ENCODE measurements around the gene RPS14.

Gene RPS14

GRCh38 chr5:150397782-150398721 lies 51.5 kb downstream of the RPS14 start:
- peaks cover 42% of the 10 kb centered on the region for H3K36me3 ChIP-seq (ENCODE audit: control insufficient read depth, insufficient read depth, low read length)
- no peaks in the 10 kb centered on the region for H3K27me3 ChIP-seq (ENCODE audit: control insufficient read depth, insufficient read depth, low read length)

GRCh38 chr5:150397146-150397781 lies 52.3 kb downstream of the RPS14 start:
- Histone ChIP-seq H3K36me3 (ENCODE audit: control insufficient read depth, insufficient read depth, low read length) (peaks cover 40% of the 10 kb centered on the region), H3K27ac (ENCODE audit: low read depth, low read length) (no peak overlapping the region)

More at GRCh38 chr5:150397782-150398721, 51.5 kb downstream of the RPS14 start:
- H3K4me1 ChIP-seq (ENCODE audit: control insufficient read depth, insufficient read depth, low read length) = no peaks in the 10 kb centered on the region
- H3K4me3 ChIP-seq (ENCODE audit: low read length) = no peak overlapping the region
- no peak overlapping the region for H3K27ac ChIP-seq (ENCODE audit: low read depth, low read length)
- no peak overlapping the region for H3K9ac ChIP-seq (ENCODE audit: low read length)

GRCh38 chr5:150396267-150396666 lies 53.3 kb downstream of the RPS14 start:
- Histone ChIP-seq H3K9ac (ENCODE audit: low read length) (no peak overlapping the region), H3K4me1 (ENCODE audit: control insufficient read depth, insufficient read depth, low read length) (no peaks in the 10 kb centered on the region), H3K36me3 (ENCODE audit: control insufficient read depth, insufficient read depth, low read length) (peaks cover 49% of the 10 kb centered on the region), H3K4me3 (ENCODE audit: low read length) (no peak overlapping the region), H3K27ac (ENCODE audit: low read depth, low read length) (no peak overlapping the region), H3K27me3 (ENCODE audit: control insufficient read depth, insufficient read depth, low read length) (no peaks in the 10 kb centered on the region)

More at GRCh38 chr5:150397146-150397781, 52.3 kb downstream of the RPS14 start:
- no peaks in the 10 kb centered on the region for H3K4me1 ChIP-seq (ENCODE audit: control insufficient read depth, insufficient read depth, low read length)
- no peaks in the 10 kb centered on the region for H3K27me3 ChIP-seq (ENCODE audit: control insufficient read depth, insufficient read depth, low read length)
- no peak overlapping the region for H3K9ac ChIP-seq (ENCODE audit: low read length)
- no peak overlapping the region for H3K4me3 ChIP-seq (ENCODE audit: low read length)

- no peaks in the 10 kb centered on the region for H3K4me1 ChIP-seq (ENCODE audit: control insufficient read depth, insufficient read depth, low read length)
- H3K36me3 ChIP-seq (ENCODE audit: control insufficient read depth, insufficient read depth, low read length) = peaks cover 49% of the 10 kb centered on the region
- H3K27me3 ChIP-seq (ENCODE audit: control insufficient read depth, insufficient read depth, low read length) = no peaks in the 10 kb centered on the region
- H3K27ac ChIP-seq (ENCODE audit: low read depth, low read length) = no peak overlapping the region
- H3K4me3 ChIP-seq (ENCODE audit: low read length) = no peak overlapping the region
- H3K9ac ChIP-seq (ENCODE audit: low read length) = no peak overlapping the region
Measured at GRCh38 chr5:150395688-150395975, 53.9 kb downstream of the RPS14 start.

GRCh38 chr5:150394912-150395687 lies 54.4 kb downstream of the RPS14 start:
- Histone ChIP-seq H3K36me3 (ENCODE audit: control insufficient read depth, insufficient read depth, low read length) (peaks cover 49% of the 10 kb centered on the region), H3K4me3 (ENCODE audit: low read length) (no peak overlapping the region), H3K9ac (ENCODE audit: low read length) (no peak overlapping the region), H3K27me3 (ENCODE audit: control insufficient read depth, insufficient read depth, low read length) (no peaks in the 10 kb centered on the region), H3K27ac (ENCODE audit: low read depth, low read length) (no peak overlapping the region), H3K4me1 (ENCODE audit: control insufficient read depth, insufficient read depth, low read length) (no peaks in the 10 kb centered on the region)

GRCh38 chr5:150394131-150394530 lies 55.4 kb downstream of the RPS14 start:
- H3K36me3 ChIP-seq (ENCODE audit: control insufficient read depth, insufficient read depth, low read length) = peaks cover 51% of the 10 kb centered on the region

GRCh38 chr5:150393096-150393645 lies 56.4 kb downstream of the RPS14 start:
- Histone ChIP-seq H3K36me3 (ENCODE audit: control insufficient read depth, insufficient read depth, low read length) (peaks cover 50% of the 10 kb centered on the region), H3K4me1 (ENCODE audit: control insufficient read depth, insufficient read depth, low read length) (no peaks in the 10 kb centered on the region)

More at GRCh38 chr5:150394131-150394530, 55.4 kb downstream of the RPS14 start:
- Histone ChIP-seq H3K9ac (ENCODE audit: low read length) (no peak overlapping the region), H3K4me1 (ENCODE audit: control insufficient read depth, insufficient read depth, low read length) (no peaks in the 10 kb centered on the region), H3K4me3 (ENCODE audit: low read length) (no peak overlapping the region), H3K27ac (ENCODE audit: low read depth, low read length) (no peak overlapping the region), H3K27me3 (ENCODE audit: control insufficient read depth, insufficient read depth, low read length) (no peaks in the 10 kb centered on the region)

GRCh38 chr5:150392680-150393079 lies 56.9 kb downstream of the RPS14 start:
- H3K36me3 ChIP-seq (ENCODE audit: control insufficient read depth, insufficient read depth, low read length) = peaks cover 55% of the 10 kb centered on the region
- H3K27me3 ChIP-seq (ENCODE audit: control insufficient read depth, insufficient read depth, low read length) = no peaks in the 10 kb centered on the region
- H3K4me3 ChIP-seq (ENCODE audit: low read length) = no peak overlapping the region
- no peak overlapping the region for H3K9ac ChIP-seq (ENCODE audit: low read length)
- no peak overlapping the region for H3K27ac ChIP-seq (ENCODE audit: low read depth, low read length)
- no peaks in the 10 kb centered on the region for H3K4me1 ChIP-seq (ENCODE audit: control insufficient read depth, insufficient read depth, low read length)

More at GRCh38 chr5:150393096-150393645, 56.4 kb downstream of the RPS14 start:
- Histone ChIP-seq H3K27ac (ENCODE audit: low read depth, low read length) (no peak overlapping the region), H3K4me3 (ENCODE audit: low read length) (no peak overlapping the region), H3K27me3 (ENCODE audit: control insufficient read depth, insufficient read depth, low read length) (no peaks in the 10 kb centered on the region), H3K9ac (ENCODE audit: low read length) (no peak overlapping the region)

Measured in rectal smooth muscle tissue (tissue), 1 donor.